Measurements from ENCODE around the gene DLG2.

DNA sequence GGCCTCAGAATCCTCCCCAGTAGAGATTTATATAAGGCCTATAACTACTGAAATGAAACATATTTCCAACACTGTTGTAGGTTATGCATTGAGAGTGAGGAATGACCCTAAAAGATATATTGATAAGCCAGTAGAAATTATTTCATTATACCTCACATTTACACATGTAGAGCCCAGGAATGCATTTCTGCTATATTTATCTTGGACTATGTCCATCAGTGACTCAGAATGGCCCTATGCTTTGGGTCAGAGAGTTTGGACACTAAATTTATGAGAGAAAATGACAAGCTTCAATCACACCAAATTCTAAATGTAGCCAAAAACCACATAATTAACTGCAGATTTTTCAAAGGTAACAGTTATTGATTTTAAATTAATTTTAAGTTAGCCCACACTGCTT is 761.9 kb downstream of the DLG2 start:
- TF ChIP-seq, protein P1, sequence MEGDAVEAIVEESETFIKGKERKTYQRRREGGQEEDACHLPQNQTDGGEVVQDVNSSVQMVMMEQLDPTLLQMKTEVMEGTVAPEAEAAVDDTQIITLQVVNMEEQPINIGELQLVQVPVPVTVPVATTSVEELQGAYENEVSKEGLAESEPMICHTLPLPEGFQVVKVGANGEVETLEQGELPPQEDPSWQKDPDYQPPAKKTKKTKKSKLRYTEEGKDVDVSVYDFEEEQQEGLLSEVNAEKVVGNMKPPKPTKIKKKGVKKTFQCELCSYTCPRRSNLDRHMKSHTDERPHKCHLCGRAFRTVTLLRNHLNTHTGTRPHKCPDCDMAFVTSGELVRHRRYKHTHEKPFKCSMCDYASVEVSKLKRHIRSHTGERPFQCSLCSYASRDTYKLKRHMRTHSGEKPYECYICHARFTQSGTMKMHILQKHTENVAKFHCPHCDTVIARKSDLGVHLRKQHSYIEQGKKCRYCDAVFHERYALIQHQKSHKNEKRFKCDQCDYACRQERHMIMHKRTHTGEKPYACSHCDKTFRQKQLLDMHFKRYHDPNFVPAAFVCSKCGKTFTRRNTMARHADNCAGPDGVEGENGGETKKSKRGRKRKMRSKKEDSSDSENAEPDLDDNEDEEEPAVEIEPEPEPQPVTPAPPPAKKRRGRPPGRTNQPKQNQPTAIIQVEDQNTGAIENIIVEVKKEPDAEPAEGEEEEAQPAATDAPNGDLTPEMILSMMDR (IDR thresholded peaks at IDR 0.05 in 4 of 5, conservative IDR thresholded peaks at IDR 0.05 in 1 of 5), result no peak
- TF ChIP-seq POLR2A (IDR thresholded peaks at IDR 0.05), result no peak
